ENCODE results near the gene PSMD1.
"Not testable (repeated sequence)": the region's sequence is repeated elsewhere in the genome, so short reads cannot be mapped to it uniquely, and the experiment has no call there.

The PSMD1 gene

GRCh38 chr2:231177156-231178025 is 120.7 kb downstream of the PSMD1 start:
- no peak for DNase-seq (ENCODE audit: low read depth, low spot score)
- no peak overlapping the region for H3K27ac ChIP-seq

GRCh38 chr2:231178805-231179204 is 122.1 kb downstream of the PSMD1 start:
- not testable (repeated sequence) for DNase-seq (ENCODE audit: low read depth, low spot score); H3K27ac ChIP-seq

GRCh38 chr2:231181860-231182512 is 125.3 kb downstream of the PSMD1 start:
- H3K27ac ChIP-seq = no peak overlapping the region

GRCh38 chr2:231182513-231182899 is 125.8 kb downstream of the PSMD1 start:
- DNase-seq (ENCODE audit: low read depth, low spot score) = no peak
- H3K27ac ChIP-seq = no peak overlapping the region

More at GRCh38 chr2:231181860-231182512, 125.3 kb downstream of the PSMD1 start:
- DNase-seq (ENCODE audit: low read depth, low spot score) = no peak

GRCh38 chr2:231183851-231184250 is 127.2 kb downstream of the PSMD1 start:
- DNase-seq (ENCODE audit: low read depth, low spot score) = no peak
- H3K27ac ChIP-seq = no peak overlapping the region

GRCh38 chr2:231184319-231184718 is 127.7 kb downstream of the PSMD1 start:
- DNase-seq (ENCODE audit: low read depth, low spot score) = no peak
- H3K27ac ChIP-seq = no peak overlapping the region

- no peak overlapping the region for H3K27ac ChIP-seq
- DNase-seq (ENCODE audit: low read depth, low spot score) = no peak
These were observed 128.5 kb downstream of the PSMD1 start for GRCh38 chr2:231185050-231185725.

- DNase-seq (ENCODE audit: low read depth, low spot score) = no peak
- no peak overlapping the region for H3K27ac ChIP-seq
These were observed 129.2 kb downstream of the PSMD1 start for GRCh38 chr2:231185886-231186285.

- H3K27ac ChIP-seq = no peak overlapping the region
- DNase-seq (ENCODE audit: low read depth, low spot score) = no peak
These were observed 129.7 kb downstream of the PSMD1 start for GRCh38 chr2:231186325-231186724.

GRCh38 chr2:231187736-231188505 is 131.3 kb downstream of the PSMD1 start:
- no peak overlapping the region for H3K27ac ChIP-seq
- no peak for DNase-seq (ENCODE audit: low read depth, low spot score)

GRCh38 chr2:231188506-231189170 is 132.0 kb downstream of the PSMD1 start:
- H3K27ac ChIP-seq = no peak overlapping the region
- DNase-seq (ENCODE audit: low read depth, low spot score) = no peak

- DNase-seq (ENCODE audit: low read depth, low spot score) = no peak
- no peak overlapping the region for H3K27ac ChIP-seq
These were observed 132.5 kb downstream of the PSMD1 start for GRCh38 chr2:231189171-231189530.

- no peak overlapping the region for H3K27ac ChIP-seq
- no peak for DNase-seq (ENCODE audit: low read depth, low spot score)
These were observed 133.2 kb downstream of the PSMD1 start for GRCh38 chr2:231189571-231190495.

- no peak overlapping the region for H3K27ac ChIP-seq
- DNase-seq (ENCODE audit: low read depth, low spot score) = no peak
These were observed 134.0 kb downstream of the PSMD1 start for GRCh38 chr2:231190531-231191197.

- no peak for DNase-seq (ENCODE audit: low read depth, low spot score)
- H3K27ac ChIP-seq = no peak overlapping the region
These were observed 135.5 kb downstream of the PSMD1 start for GRCh38 chr2:231191896-231192872.

GRCh38 chr2:231193216-231193615 is 136.5 kb downstream of the PSMD1 start:
- DNase-seq (ENCODE audit: low read depth, low spot score) = no peak
- H3K27ac ChIP-seq = no peak overlapping the region

GRCh38 chr2:231196592-231196991 is 139.9 kb downstream of the PSMD1 start:
- no peak overlapping the region for H3K27ac ChIP-seq
- no peak for DNase-seq (ENCODE audit: low read depth, low spot score)
